Stimulated activated CD4-positive, alpha-beta T cell treated with anti-CD3 and anti-CD28 coated beads, TNF-alpha, amount 100 ng/mL, for 48 hours (primary cell): ENCODE measurements around the gene PIK3C2A.

ENCODE experiments used
- DNase-seq, 3 donors: peaks; one replicate each; pipeline ENCODE4 v3.0.0-alpha.2; 2020; ENCODE audit warnings: low read depth in 3 of 3

PIK3C2A gene

DNA sequence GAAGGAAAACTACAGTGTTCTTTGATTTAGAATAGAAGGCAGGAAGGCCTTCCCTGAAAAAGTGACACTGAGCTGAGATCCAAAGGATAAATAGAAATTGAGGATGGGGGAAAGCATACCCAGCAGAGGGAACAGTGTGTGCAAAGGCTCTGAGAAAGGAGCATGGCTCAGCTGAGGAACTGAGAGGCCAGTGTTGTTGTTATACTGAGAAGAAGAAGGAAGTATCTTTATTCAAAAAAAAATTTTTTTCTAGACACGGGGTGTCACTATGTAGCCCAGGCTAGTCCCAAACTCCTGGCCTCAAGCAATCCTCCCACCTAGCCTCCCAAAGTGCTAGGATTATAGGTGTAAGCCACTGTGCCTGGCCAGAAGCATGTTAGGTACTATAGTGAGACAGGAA, 3.5 kb upstream of the PIK3C2A start:
- DNase-seq: no peak

DNA sequence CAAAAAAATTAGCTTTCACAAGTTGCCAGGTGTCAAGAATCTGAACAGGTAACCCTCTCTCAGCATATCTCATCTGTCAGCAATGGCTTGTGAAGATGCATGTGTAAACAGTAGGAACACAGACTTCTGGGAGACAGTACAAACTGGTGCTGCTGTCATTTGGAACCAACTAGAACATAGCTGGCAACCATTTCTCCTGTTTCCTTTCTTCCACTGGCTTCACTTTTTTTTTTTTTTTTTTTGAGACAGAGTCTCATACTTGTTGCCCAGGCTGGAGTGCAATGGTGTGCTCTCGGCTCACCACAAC, 2.1 kb upstream of the PIK3C2A start:
- DNase-seq: no peak

GRCh38 chr11:17208257-17208999, 642 bp upstream of the PIK3C2A start:
- peak in 2 of 3 donors; percentile 7 to 32 for DNase-seq

- no peak for DNase-seq
These were observed 1.3 kb downstream of the PIK3C2A start for GRCh38 chr11:17206463-17206862.

DNA sequence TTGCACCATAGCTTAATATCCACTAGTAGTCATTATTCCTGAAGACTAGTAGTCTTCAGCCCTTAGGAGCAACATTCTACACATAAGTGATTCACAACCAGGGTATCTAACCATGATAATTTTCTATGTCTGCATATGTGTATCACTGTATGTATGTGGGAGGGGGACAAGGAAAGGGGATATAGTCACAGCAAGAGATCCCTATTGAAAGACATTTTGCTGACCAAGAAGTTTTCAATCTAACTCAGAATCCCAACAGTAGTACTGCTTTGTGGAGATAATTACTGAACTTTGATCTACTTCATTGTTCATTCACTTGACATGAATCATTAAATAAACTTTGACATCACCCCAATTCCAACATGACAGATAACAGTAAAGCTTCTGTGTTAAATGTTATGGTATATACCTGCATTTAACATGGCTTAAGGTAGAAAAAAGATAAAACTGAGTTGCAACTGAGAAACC, 10.3 kb downstream of the PIK3C2A start:
- DNase-seq: no peak

GRCh38 chr11:17188675-17189074, 19.1 kb downstream of the PIK3C2A start:
- no peak for DNase-seq

GRCh38 chr11:17186932-17187692, 20.7 kb downstream of the PIK3C2A start:
- no peak for DNase-seq

GRCh38 chr11:17185938-17186337, 21.8 kb downstream of the PIK3C2A start:
- DNase-seq: no peak

GRCh38 chr11:17184882-17185587, 22.8 kb downstream of the PIK3C2A start:
- DNase-seq: no peak

GRCh38 chr11:17183836-17184235, 23.9 kb downstream of the PIK3C2A start:
- no peak for DNase-seq

GRCh38 chr11:17179970-17180369, 27.8 kb downstream of the PIK3C2A start:
- no peak for DNase-seq

- no peak for DNase-seq
These were observed 34.5 kb downstream of the PIK3C2A start for GRCh38 chr11:17173332-17173731.

DNA sequence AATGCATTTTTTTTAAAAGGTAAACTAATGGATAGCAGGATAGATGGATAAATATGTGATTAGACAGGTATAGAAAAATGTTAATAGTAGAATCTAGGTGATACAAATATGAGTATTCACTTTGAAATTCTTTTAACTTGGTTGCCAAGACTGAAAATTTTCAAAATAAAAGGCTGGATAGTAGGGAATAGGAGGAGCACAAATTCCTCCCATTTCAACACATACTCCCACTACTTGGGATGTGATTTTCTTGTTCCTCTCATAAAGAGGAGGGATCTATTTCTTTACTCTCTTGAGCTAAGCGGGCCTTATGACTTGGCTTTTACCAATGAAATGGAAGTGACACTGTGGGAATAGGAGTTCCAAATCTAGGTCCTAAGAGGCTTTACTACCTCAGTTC, 35.9 kb downstream of the PIK3C2A start:
- DNase-seq: no peak

GRCh38 chr11:17171343-17171742, 36.4 kb downstream of the PIK3C2A start:
- no peak for DNase-seq

- DNase-seq: no peak
These were observed 37.9 kb downstream of the PIK3C2A start for GRCh38 chr11:17169876-17170275.

- no peak for DNase-seq
These were observed 42.4 kb downstream of the PIK3C2A start for GRCh38 chr11:17165247-17165890.

GRCh38 chr11:17164361-17165246, 43.2 kb downstream of the PIK3C2A start:
- no peak for DNase-seq

DNA sequence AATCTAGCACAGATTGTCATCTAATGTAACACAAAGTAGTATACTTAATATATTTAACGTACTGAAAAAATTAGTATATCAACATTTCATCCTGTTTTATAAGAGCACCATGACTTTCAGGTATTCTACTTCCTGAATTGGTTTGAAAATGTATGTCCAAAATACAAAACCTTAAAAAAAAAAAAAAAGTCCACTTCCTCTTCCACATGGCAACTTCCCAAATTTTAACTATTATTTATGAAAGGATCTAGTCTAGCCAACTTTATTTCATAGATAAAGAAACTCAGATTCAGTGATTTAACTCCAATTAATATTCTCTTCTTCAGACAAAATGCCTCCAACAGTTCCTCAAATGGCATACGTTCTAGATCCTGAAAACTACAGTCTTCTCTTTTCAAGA, 44.0 kb downstream of the PIK3C2A start:
- no peak for DNase-seq

- DNase-seq: no peak
These were observed 44.5 kb downstream of the PIK3C2A start for GRCh38 chr11:17163291-17163690.

DNA sequence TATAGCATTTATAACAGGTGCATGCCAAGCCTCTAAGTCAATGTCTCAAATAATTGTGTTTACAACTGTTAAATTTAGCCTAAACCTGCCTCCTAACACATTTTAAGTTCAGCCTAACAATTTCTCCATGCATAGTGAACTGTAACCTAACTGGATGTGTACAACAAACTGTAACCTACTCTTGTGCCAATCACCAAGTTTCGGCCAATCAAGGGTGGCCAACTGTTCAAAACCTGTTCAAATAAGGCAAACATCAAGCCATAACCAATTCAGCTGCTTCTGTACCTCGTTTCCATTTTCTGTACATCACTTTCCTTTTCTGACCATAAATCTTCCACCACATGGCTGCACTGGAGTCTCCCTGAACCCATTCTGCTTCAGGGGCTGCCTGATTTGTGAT, 45.4 kb downstream of the PIK3C2A start:
- DNase-seq: no peak

GRCh38 chr11:17161515-17161914, 46.3 kb downstream of the PIK3C2A start:
- DNase-seq: no peak
